Ishikawa (cell line): ENCODE results near the gene AXIN2.

Source experiments
- CREB1 ChIP-seq: IDR thresholded peaks from 2 replicates; pipeline ENCODE4 v1.6.1; 2012; ENCODE audit warnings: low read depth
- EP300 ChIP-seq: IDR thresholded peaks from 2 replicates; pipeline ENCODE4 v1.6.1; 2012; ENCODE audit warnings: borderline replicate concordance
- RAD21 ChIP-seq: IDR thresholded peaks from 2 replicates; pipeline ENCODE4 v1.6.1; 2012; ENCODE audit warnings: low read depth
- TAF1 ChIP-seq: IDR thresholded peaks from 2 replicates; pipeline ENCODE4 v1.6.1; 2012; ENCODE audit warnings: low read depth, mild to moderate bottlenecking
- YY1 ChIP-seq: IDR thresholded peaks from 2 replicates; pipeline ENCODE4 v1.6.1; 2012; ENCODE audit warnings: low read depth
- TF ChIP-seq, protein P1 (sequence below): IDR thresholded peaks from 2 replicates; pipeline ENCODE4 v1.6.1; 2012
- TF ChIP-seq, protein P2 (sequence below): IDR thresholded peaks from 2 replicates; pipeline ENCODE4 v1.6.1; 2012; ENCODE audit warnings: low read depth, mild to moderate bottlenecking

DNA sequence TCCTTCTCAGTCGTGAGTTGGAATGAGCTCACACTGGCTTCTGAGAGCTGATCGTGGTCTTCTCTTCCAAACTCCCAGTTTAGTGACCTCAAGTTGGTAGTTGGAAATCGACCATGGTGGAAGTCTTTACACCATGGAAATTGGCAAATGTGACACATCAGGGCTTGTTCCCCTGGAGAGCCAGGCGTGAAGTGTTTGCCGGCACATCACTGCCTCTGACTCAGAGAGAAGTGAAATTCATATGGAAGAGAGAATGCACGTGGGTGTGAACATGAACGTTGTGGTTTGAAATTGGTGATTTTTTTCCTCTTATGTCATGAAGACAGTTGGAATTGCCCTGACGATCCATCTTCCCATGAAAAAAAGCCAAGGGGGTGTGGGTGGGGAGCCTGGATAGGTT lies 47.4 kb downstream of the AXIN2 start:
- TF ChIP-seq CREB1 (no peak), EP300 (no peak), TAF1 (no peak), RAD21 (no peak), YY1 (no peak)
- TF ChIP-seq, protein P1, sequence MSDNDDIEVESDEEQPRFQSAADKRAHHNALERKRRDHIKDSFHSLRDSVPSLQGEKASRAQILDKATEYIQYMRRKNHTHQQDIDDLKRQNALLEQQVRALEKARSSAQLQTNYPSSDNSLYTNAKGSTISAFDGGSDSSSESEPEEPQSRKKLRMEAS, result no peak
- TF ChIP-seq, protein P2, sequence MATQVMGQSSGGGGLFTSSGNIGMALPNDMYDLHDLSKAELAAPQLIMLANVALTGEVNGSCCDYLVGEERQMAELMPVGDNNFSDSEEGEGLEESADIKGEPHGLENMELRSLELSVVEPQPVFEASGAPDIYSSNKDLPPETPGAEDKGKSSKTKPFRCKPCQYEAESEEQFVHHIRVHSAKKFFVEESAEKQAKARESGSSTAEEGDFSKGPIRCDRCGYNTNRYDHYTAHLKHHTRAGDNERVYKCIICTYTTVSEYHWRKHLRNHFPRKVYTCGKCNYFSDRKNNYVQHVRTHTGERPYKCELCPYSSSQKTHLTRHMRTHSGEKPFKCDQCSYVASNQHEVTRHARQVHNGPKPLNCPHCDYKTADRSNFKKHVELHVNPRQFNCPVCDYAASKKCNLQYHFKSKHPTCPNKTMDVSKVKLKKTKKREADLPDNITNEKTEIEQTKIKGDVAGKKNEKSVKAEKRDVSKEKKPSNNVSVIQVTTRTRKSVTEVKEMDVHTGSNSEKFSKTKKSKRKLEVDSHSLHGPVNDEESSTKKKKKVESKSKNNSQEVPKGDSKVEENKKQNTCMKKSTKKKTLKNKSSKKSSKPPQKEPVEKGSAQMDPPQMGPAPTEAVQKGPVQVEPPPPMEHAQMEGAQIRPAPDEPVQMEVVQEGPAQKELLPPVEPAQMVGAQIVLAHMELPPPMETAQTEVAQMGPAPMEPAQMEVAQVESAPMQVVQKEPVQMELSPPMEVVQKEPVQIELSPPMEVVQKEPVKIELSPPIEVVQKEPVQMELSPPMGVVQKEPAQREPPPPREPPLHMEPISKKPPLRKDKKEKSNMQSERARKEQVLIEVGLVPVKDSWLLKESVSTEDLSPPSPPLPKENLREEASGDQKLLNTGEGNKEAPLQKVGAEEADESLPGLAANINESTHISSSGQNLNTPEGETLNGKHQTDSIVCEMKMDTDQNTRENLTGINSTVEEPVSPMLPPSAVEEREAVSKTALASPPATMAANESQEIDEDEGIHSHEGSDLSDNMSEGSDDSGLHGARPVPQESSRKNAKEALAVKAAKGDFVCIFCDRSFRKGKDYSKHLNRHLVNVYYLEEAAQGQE, result no peak
